ENCODE data around the gene CLSTN2.

Gene CLSTN2

DNA sequence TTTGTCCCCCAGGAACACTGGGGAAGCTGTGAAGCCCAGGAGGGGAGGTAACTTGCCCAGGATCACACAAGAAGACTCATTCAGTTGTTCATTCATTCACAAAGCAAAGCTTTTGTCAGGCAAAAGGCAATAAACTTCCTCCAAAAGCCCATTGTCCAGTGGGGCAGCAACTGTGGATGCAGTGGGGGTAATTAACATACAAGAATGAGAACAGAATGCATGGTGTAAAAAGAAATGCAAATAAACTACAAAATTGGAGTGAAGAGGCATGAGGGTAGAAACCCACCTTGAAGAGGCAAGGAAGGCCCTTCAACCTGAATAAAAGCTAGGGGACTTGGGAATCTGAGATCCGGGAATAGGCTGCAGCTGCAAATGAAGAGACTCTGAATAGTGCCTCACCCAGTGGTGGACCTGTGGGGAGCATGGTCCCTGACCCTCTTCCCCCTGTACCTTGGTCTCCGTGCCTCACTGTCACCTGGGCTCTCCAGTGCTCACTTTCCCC is 363.6 kb downstream of the CLSTN2 start:
- DNase-seq: no peak

DNA sequence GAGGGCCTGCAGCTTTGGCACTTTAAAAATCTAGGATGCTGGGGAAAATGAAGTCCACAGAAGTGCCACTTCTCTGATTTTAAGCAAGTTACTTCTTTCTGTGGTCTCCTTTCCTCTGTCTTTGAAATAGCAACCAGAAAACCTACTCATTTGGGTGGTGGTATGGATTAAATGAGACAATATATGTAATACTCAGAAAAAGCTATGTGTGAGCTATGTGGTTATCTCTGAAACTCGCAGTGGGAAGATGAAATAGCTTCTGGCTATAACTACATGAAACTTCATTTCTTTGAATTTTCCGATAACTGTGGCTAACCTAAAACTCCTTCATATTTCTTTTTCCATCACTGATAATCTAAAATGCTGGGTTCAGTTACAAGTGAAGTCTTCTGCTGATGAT is 368.9 kb downstream of the CLSTN2 start:
- no peak for DNase-seq

DNA sequence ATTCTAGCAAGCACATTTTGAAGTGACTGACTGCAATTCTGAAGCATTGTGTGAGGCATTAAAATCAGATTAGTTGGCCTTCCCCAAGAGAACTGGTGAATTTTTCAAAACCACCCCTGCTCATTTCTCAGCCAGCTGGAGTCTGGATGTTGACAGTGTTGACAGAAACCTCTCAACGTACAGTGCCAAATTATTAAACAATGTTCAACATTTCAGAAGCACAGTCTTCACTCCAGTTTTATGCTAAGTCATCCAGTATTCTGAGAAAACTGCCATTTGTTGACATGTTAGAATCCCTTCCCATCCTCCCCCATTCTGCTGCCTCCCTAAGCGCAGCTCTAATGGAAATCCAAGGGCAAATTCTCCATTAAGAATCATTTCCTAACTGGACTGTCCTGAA is 373.6 kb downstream of the CLSTN2 start:
- DNase-seq: no peak

DNA sequence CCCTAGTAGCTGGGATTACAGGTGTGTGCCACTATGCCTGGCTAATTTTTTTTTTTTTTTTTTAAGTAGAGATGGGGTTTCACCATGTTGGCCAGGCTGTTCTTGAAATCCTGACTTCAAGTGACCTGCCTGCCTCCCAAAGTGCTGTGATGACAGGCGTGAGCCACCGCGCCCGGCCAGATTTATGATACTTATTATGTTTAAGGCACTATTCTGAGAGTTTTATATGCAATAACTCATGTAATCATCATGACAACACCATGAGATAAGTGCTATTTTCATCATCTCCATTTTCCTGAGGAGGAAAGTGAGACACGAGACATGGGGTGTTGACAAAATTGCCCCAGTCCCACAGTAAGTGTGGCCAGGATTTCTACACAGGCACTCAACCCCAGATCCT is 376.4 kb downstream of the CLSTN2 start:
- no peak for DNase-seq

DNA sequence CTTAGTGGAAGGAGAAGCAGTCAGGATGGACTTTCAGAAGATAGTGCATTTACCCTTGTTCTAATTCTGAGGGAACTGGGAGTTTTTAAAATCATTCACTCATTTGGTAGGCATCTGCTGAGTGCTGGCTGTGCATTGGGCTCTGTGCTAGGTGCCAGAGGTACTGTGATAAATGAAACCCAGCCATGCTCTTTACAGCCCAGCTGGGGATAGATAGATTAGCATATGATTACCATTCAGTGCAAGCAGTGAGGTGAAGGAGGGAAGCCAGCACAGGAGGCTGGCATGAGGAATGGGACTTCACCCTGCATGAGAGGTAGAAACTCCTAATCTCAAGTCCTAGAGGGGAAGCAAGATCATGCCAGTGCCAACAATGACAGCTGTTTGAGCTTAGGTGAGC is 381.0 kb downstream of the CLSTN2 start:
- DNase-seq: no peak

GRCh38 chr3:140316466-140316865 is 381.5 kb downstream of the CLSTN2 start:
- no peak for DNase-seq

- DNase-seq: no peak
Observed at GRCh38 chr3:140316868-140317400, 381.9 kb downstream of the CLSTN2 start.

- DNase-seq: no peak
Observed at GRCh38 chr3:140319739-140320138, 384.8 kb downstream of the CLSTN2 start.

DNA sequence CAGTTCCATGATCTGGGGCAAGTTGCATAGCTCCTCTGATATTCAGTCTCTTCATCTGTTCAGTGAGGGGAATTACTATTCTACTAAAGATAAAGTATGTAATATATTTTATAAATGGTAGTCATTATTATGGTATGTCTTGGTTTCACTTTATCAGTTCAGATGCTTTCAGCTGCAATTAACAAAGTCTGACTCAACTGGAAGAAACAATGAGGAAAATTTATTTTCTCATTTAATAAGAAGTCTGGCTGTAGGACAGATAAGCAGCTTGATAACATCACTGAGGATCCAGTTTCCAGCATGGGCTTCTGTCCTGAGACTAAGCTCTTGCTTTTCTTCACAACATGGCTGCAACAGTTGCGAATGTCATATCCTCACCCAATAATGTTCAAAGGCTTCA is 388.6 kb downstream of the CLSTN2 start:
- DNase-seq: no peak

DNA sequence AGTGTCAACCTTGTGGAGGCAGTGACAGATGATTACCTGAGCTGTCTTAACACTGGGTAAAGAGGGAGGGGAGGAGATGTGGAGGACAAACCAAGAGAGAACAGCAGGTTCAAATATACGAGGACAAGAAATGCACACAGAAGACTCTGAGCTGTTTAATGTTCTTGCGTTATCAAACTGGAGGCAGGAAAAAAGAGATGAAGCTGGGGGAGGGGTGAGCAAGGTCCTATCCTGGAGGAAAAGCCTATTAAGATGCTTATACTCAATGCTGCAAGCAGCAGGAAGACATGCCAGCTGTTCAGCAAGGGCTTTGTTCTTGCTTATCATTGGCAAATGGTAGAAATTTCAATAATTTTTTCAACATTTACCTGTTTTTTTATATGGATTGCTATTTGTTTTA is 397.1 kb downstream of the CLSTN2 start:
- no peak for DNase-seq

DNA sequence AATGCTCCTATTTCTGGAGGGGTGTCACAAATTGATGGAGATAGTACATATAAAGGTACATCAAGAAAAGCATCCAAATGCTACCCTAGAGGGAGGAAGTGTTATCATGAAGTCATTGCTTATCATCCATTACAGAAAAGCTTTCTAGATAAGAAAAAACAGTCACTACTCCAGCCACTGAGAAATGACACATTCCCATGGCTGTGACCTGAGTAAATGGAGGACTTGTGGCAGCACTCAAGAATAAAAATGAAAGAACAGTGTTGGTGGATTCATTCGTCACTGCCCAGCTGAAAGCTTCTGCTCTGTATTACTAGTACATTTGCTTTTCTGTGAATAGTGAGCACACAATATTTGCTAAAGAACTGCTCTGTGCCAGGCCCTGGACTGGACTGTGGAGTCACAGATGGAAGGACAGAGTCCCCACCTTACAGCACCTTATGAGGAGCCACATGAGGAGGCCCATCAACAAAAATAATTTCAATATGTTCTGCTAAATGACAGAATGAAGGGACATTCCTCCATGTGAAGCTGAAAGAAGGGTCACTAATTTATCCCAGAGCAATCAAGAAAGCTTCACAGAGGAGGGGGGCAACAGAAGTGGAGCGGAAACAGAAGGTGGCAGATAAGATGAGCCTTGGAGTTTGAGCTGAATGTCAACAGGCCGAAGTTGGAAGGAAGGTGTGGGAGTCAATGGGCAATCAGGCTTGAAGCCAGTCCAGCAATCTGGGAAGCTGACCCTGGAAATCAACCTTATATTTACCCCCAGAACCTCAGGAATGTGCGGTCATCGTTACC is 399.3 kb downstream of the CLSTN2 start:
- DNase-seq: no peak

GRCh38 chr3:140336465-140336864 is 401.5 kb downstream of the CLSTN2 start:
- DNase-seq: no peak

DNA sequence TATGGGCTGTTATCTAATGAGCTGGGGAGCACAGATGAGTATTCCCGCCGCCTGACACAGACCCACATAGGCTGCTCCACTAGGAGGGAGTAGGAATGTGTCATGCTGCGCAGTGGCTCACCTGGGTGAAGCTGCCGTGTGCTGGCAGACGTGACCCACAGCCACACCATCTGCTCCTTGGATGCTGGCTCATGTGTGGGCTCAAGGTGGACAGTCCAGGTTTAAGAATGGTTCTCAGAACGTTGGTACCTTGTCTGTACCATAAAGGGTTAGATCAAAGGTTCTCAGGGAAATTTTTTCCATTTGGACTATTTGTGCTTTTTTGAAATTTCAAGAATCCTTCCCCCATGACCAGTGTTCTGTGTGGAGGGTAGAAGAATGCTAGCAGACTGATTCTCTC is 403.9 kb downstream of the CLSTN2 start:
- DNase-seq: no peak

- DNase-seq: no peak
Observed at GRCh38 chr3:140341203-140341602, 406.2 kb downstream of the CLSTN2 start.

DNA sequence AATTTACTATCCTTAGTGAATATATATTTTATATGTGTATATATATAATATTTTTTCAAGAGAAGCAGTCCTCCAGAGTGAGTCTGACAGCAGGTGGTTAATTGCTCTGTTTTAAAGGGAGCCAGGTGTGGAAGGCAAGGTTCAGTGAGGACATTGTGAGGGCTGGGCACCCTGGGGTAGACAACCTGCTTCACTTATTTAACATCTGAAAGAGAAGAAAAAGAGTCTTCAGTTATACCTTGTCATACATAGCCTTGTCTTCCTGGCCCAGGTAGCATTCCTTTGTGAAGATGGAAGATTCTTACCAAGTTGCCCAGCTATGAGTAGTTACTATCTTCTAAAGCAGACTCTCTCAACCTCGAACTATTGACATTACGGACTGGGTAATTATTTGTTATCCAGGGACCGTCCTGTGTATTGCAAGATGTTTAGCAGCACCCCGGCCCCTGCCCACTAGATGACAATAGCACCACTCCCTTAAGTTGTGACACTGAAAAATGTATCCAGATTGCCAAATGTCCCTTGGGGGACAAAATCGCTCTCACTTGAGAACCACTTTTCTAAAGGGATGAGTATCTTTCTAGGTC is 406.9 kb downstream of the CLSTN2 start:
- DNase-seq: no peak

DNA sequence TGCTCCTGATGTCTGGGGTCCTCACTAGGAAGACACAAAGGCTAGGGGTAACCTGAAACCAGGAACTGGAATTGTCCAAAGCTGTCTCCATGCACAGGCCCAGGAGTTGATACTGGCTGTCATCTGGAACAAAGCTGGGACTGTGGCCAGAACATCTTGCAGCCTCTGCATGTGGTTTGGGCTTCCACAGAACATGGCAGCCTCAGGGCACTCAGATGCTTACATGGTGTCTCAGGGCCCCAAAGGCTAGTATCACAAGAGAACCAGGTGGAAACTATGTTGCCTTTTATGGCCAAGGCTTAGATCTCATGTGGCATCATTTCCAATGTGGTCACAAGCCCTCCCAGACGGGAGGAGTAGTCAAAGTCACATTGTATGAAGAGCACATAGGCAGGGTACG is 407.7 kb downstream of the CLSTN2 start:
- DNase-seq: no peak

DNA sequence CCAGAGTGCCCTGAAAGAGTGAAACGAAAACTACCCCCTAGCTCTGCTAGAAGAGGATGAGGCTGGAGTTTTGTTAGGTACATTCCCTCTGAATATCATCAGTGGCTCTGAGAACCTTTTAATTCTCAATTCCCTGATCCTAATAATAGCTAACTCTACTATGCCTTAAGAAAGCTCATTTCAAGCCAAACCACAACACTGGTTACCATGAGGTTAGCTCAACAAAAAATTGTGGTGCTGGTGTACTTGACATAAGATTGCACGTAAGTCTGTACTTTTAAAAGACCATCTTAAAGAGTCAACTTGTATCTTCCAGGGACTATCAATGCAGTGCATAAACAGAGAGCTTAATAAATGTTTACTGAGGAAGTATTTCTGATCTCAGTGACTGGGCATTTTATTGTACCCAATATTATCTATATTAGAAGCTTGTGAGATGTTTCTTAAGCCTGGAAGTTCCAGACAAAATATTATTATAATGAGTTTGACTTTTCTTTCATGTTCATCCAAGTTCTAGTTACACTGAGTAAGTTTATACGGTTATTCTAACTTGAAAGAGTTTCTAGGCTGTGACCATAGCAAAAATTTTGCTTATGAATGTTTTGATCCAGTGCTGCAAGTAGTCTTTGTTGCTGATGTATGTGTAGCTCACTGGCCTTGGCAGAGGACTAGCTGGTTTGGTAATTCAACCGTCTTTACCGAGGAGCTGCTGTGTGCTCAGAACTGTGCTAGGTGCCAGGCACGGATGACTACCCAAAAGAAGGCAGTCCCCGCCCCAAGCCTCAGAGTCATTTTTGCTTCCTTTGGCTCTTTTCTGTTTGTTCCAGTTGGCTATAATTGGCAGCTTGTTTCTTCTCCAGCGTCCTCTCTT is 408.5 kb downstream of the CLSTN2 start:
- no peak for DNase-seq

DNA sequence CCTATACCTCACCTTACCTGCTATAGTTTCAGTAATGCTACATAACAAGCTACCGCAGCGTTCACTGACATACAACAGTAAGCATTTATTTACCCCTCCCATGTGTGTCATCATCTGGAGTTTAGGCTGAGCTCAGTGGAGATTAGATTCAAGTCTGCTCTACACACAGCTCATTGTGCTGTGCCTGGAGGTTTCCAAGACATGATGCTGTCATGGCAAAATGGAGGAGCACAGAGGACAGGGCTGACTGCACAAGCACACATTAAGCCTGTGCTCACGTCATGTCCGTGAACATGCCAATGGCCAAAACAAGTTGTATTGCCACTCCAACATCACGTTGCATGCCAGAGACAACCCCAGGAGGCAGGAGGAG is 409.1 kb downstream of the CLSTN2 start:
- DNase-seq: no peak

GRCh38 chr3:140344601-140345205 is 409.7 kb downstream of the CLSTN2 start:
- DNase-seq: no peak

DNA sequence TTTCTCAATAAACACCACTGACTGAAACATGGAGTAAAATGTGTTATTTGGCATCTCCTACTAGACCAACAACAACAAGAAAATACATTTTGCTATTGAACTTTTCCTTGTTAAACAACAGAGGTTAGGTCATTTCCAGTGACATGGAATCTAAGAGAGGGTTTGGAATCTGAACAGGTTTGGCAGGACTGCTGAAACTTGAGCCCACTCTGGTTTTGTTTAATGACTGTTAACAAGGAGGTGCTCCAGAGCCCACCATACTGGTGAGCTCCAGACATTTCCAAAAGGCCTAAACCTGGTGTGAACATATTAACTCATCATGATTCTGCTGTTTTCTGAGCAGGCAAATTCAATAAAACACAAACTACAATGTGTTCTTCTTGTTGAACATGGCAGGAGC is 412.2 kb downstream of the CLSTN2 start:
- DNase-seq: no peak

GRCh38 chr3:140349938-140350337 is 415.0 kb downstream of the CLSTN2 start:
- no peak for DNase-seq

- no peak for DNase-seq
Observed at GRCh38 chr3:140351466-140351865, 416.5 kb downstream of the CLSTN2 start.

DNA sequence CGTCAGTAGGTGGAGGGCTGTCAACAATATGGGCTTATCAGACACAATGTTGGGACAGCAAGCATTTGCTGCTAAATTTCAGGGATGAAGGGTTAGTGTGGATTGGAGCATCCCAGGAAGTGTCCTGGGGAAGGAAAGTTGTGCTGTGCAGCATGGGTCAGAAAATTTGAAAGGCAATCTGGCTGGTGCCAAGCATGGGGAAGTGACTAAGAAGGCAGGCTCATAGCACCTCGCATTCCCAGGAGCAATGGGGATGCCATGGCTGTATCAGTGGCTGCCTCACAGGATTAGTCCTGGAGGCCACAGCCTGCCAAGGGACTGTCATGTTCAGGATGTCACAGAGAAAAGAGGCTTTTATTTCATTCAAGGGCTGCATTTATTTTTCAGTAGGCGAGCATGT is 420.5 kb downstream of the CLSTN2 start:
- DNase-seq: no peak
